GM21825 (cell line): ENCODE data around the gene NEIL3.
A peak's percentile ranks its signal among the peaks of the same experiment; 100 is the strongest.

Experiments used
- ATAC-seq: cut with Tn5 transposase; IDR thresholded peaks from one replicate; pipeline ENCODE4 v1.9.1; 2021; ENCODE audit warnings: mild to moderate bottlenecking, moderate library complexity; ENCODE audit not compliant: unreplicated experiment

Gene NEIL3

GRCh38 chr4:177309522-177310371, at the start of gene NEIL3:
NEIL3 (plus strand) TSS chr4:177309874; CDS start chr4:177309954, 80 bp downstream.
- ATAC-seq, result peak; percentile 88

GRCh38 chr4:177263818-177264217, 45.9 kb upstream of the NEIL3 start:
- ATAC-seq, result no peak

GRCh38 chr4:177264788-177265422, 44.8 kb upstream of the NEIL3 start:
- ATAC-seq, result no peak

- no peak for ATAC-seq
Measured at GRCh38 chr4:177265729-177266128, 43.9 kb upstream of the NEIL3 start.

GRCh38 chr4:177266506-177266905, 43.2 kb upstream of the NEIL3 start:
- peak; percentile 99 for ATAC-seq

- ATAC-seq, result no peak
Measured at GRCh38 chr4:177267911-177268310, 41.8 kb upstream of the NEIL3 start.

- no peak for ATAC-seq
Measured at GRCh38 chr4:177271091-177271490, 38.6 kb upstream of the NEIL3 start.

GRCh38 chr4:177271915-177272766, 37.5 kb upstream of the NEIL3 start:
- ATAC-seq, result no peak

GRCh38 chr4:177275999-177276398, 33.7 kb upstream of the NEIL3 start:
- no peak for ATAC-seq

GRCh38 chr4:177281351-177281909, 28.2 kb upstream of the NEIL3 start:
- ATAC-seq, result no peak

GRCh38 chr4:177282284-177282835, 27.3 kb upstream of the NEIL3 start:
- ATAC-seq, result no peak

- ATAC-seq, result no peak
Measured at GRCh38 chr4:177283167-177283566, 26.5 kb upstream of the NEIL3 start.

- no peak for ATAC-seq
Measured at GRCh38 chr4:177285953-177286352, 23.7 kb upstream of the NEIL3 start.

- ATAC-seq, result no peak
Measured at GRCh38 chr4:177287255-177287654, 22.4 kb upstream of the NEIL3 start.

GRCh38 chr4:177288335-177288734, 21.3 kb upstream of the NEIL3 start:
- ATAC-seq, result no peak

GRCh38 chr4:177290780-177291179, 18.9 kb upstream of the NEIL3 start:
- no peak for ATAC-seq

GRCh38 chr4:177292171-177292570, 17.5 kb upstream of the NEIL3 start:
- no peak for ATAC-seq

GRCh38 chr4:177293208-177294033, 16.3 kb upstream of the NEIL3 start:
- ATAC-seq, result no peak

GRCh38 chr4:177297785-177298391, 11.8 kb upstream of the NEIL3 start:
- no peak for ATAC-seq
